H1 (cell line): ENCODE measurements around the gene FAM222B. TPM values are rescaled to one million over a fixed set of nuclear protein-coding genes. Genes with fewer than 3 reads are reported as not detected.

ENCODE experiments used
- BCL11A ChIP-seq, 2 experiments: IDR thresholded peaks; one replicate each; pipeline ENCODE4 v1.6.1; 2011; ENCODE audit warnings: low read depth in 2 of 2, low read length in 2 of 2, mild to moderate bottlenecking in 2 of 2
- CTBP2 ChIP-seq: IDR thresholded peaks from 2 replicates; pipeline ENCODE4 v1.7.0; 2011; ENCODE audit warnings: borderline replicate concordance, mild to moderate bottlenecking, moderate library complexity, mixed read lengths, low read length; ENCODE audit not compliant: insufficient read depth, insufficient read length
- CTCF ChIP-seq, 3 experiments: IDR thresholded peaks; 1 replicate in 2 of 3; 2 replicates in 1 of 3; pipeline versions ENCODE4 v1.5.1 to v1.6.1; 2011; ENCODE audit warnings: low read length in 3 of 3, mild to moderate bottlenecking in 3 of 3, inconsistent platforms in 2 of 3, low read depth in 1 of 3, moderate library complexity in 1 of 3; ENCODE audit not compliant: insufficient read depth in 1 of 3; ENCODE audit errors: control extremely low read depth in 1 of 3
- GTF2F1 ChIP-seq: IDR thresholded peaks from 2 replicates; pipeline ENCODE4 v1.6.1; 2012; ENCODE audit warnings: low read depth, low read length, improper control_type of control experiment, borderline replicate concordance
- HDAC2 ChIP-seq, 2 experiments: fragments of 300-600 bp in 1 of 2; sonication (generic) in 1 of 2; IDR thresholded peaks; 2 replicates each; pipeline ENCODE4 v1.6.1; 2011 to 2012; ENCODE audit warnings: low read depth in 2 of 2, low read length in 2 of 2, mild to moderate bottlenecking in 2 of 2, moderate library complexity in 2 of 2, borderline replicate concordance in 1 of 2, inconsistent platforms in 1 of 2
- HDAC6 ChIP-seq: IDR thresholded peaks from one replicate; pipeline ENCODE4 v1.7.1; 2012; ENCODE audit warnings: low read depth, mild to moderate bottlenecking, inconsistent platforms, low read length, moderate library complexity
- JUND ChIP-seq: IDR thresholded peaks from 2 replicates; pipeline ENCODE4 v1.6.1; 2011; ENCODE audit warnings: mild to moderate bottlenecking, improper control_type of control experiment, low read length
- RAD21 ChIP-seq, 2 experiments: IDR thresholded peaks in 1 of 2; conservative IDR thresholded peaks in 1 of 2; 2 replicates each; pipeline ENCODE4 v1.6.1; 2011; ENCODE audit warnings: low read depth in 2 of 2, low read length in 2 of 2, improper control_type of control experiment in 1 of 2, inconsistent platforms in 1 of 2, mild to moderate bottlenecking in 1 of 2, moderate library complexity in 1 of 2
- RBBP5 ChIP-seq: IDR thresholded peaks from 2 replicates; pipeline ENCODE4 v1.7.1; 2012; ENCODE audit warnings: low read depth, mild to moderate bottlenecking, inconsistent platforms, low read length, moderate library complexity, borderline replicate concordance
- RFX5 ChIP-seq: IDR thresholded peaks from 2 replicates; pipeline ENCODE4 v1.6.1; 2011; ENCODE audit warnings: low read depth, low read length, improper control_type of control experiment, borderline replicate concordance
- SIN3A ChIP-seq, 2 experiments: IDR thresholded peaks in 1 of 2; conservative IDR thresholded peaks in 1 of 2; 2 replicates each; pipeline ENCODE4 v1.6.1; 2011 to 2012; ENCODE audit warnings: low read length in 2 of 2, improper control_type of control experiment in 1 of 2, low read depth in 1 of 2, mild to moderate bottlenecking in 1 of 2
- SUZ12 ChIP-seq: fragments of 200-600 bp; sonication (generic); IDR thresholded peaks from 2 replicates; pipeline ENCODE4 v1.6.1; 2012; ENCODE audit warnings: mild to moderate bottlenecking, inconsistent platforms, low read length, moderate library complexity, mixed read lengths
- TAF1 ChIP-seq: IDR thresholded peaks from 2 replicates; pipeline ENCODE4 v1.6.1; 2011; ENCODE audit warnings: mild to moderate bottlenecking, low read depth, low read length
- TAF7 ChIP-seq: optimal IDR thresholded peaks from 2 replicates; pipeline ENCODE3; 2011; ENCODE audit warnings: low read depth, mild to moderate bottlenecking, inconsistent platforms, low read length, moderate library complexity, borderline replicate concordance
- TBP ChIP-seq: IDR thresholded peaks from 2 replicates; pipeline ENCODE4 v1.6.1; 2011; ENCODE audit warnings: low read depth, low read length, improper control_type of control experiment
- TCF12 ChIP-seq: IDR thresholded peaks from 2 replicates; pipeline ENCODE4 v1.6.1; 2011; ENCODE audit warnings: low read depth, mild to moderate bottlenecking, low read length
- TEAD4 ChIP-seq: IDR thresholded peaks from 2 replicates; pipeline ENCODE4 v1.6.1; 2012; ENCODE audit warnings: low read depth, low read length, inconsistent platforms, mixed read lengths
- polyA plus RNA-seq, 7 experiments: library from polyadenylated mRNA; depleted of rRNA in 3 of 7; stranded (reverse) in 5 of 7; unstranded in 2 of 7; fragments of >200 nt in 5 of 7; fragments of 200-250 nt in 2 of 7; gene quantifications; 1 replicate in 5 of 7; 2 replicates in 1 of 7; 4 replicates in 1 of 7; pipeline versions ENCODE4 v1.2.1 to v1.2.3, GENCODE V29; 2011 to 2013; ENCODE audit warnings: missing spikeins in 2 of 7, mixed read lengths in 2 of 7
- total RNA-seq: library from RNA; stranded (reverse); fragmentation: NEBNext Ultra II Directional; extraction: Animal tissue kit (Norgen Biotek cat#: 25700); gene quantifications from 2 replicates; pipeline ENCODE4 v1.2.1, GENCODE V29; 2021

Gene FAM222B
- total and polyA plus RNA-seq, 2 of the 8 experiments (the other 6 are each of a cell fraction or from before 2014, with no cell fraction given), result 42.1 to 81.7 TPM

- TF ChIP-seq CTCF (IDR thresholded peaks at IDR 0.05; ENCODE audit: control extremely low read depth in 1 of 3, insufficient read depth in 1 of 3, low read depth in 1 of 3, low read length in 3 of 3) (peak; percentile 98 to 100 (median 100)), SIN3A (conservative IDR thresholded peaks at IDR 0.05 in 1 of 2, IDR thresholded peaks at IDR 0.05 in 1 of 2; ENCODE audit: low read depth in 1 of 2, low read length in 2 of 2) (peak in 1 of 2 experiments; percentile 87; a peak in 2 of 4 replicates), CTBP2 (no peak), TCF12 (0 out of 2 replicates have a peak, but pooled peaks have one; percentile 16), TAF1 (no peak), RBBP5 (no peak), RAD21 (IDR thresholded peaks at IDR 0.05 in 1 of 2, conservative IDR thresholded peaks at IDR 0.05 in 1 of 2; ENCODE audit: low read depth in 2 of 2, low read length in 2 of 2) (peak; percentile 71 to 81), JUND (peak; percentile 68), TEAD4 (no peak), HDAC2 (IDR thresholded peaks at IDR 0.05; ENCODE audit: borderline replicate concordance in 1 of 2, low read depth in 2 of 2, low read length in 2 of 2) (no peak), SUZ12 (no peak), HDAC6 (no peak), TBP (peak; percentile 52), BCL11A (IDR thresholded peaks at IDR 0.05; ENCODE audit: low read depth in 2 of 2, low read length in 2 of 2) (no peak), TAF7 (peak; percentile 47), RFX5 (no peak), GTF2F1 (no peak)
Measured at GRCh38 chr17:28750178-28751047, 92.2 kb downstream of the FAM222B start (continued).
